Ovary (tissue), 9 donors: ENCODE data around the gene SLC16A4. TPM values are rescaled to one million over a fixed set of nuclear protein-coding genes. Genes with fewer than 3 reads are reported as not detected.

Experiments
- DNase-seq, 5 donors: peaks; one replicate each; pipeline ENCODE4 v3.0.0-alpha.2; 2019 to 2020
- H3K27ac ChIP-seq, 2 donors: fragments of 200-600 bp; one replicate each; pipeline versions ENCODE4 v1.5.1 to v1.8.0; 2019 to 2022
- H3K27me3 ChIP-seq: fragments of 200-600 bp; one replicate; pipeline ENCODE4 v1.8.0; 2022
- H3K36me3 ChIP-seq: fragments of 200-600 bp; sonication (generic); one replicate; pipeline ENCODE4 v1.5.1; 2019
- H3K4me1 ChIP-seq: one replicate; pipeline ENCODE4 v1.8.1; 2013; ENCODE audit warnings: mild to moderate bottlenecking, moderate library complexity; ENCODE audit not compliant: insufficient read depth
- H3K4me3 ChIP-seq: fragments of 200-600 bp; sonication (generic); one replicate; pipeline ENCODE4 v1.5.1; 2017
- H3K9me3 ChIP-seq, 2 donors: fragments of 200-600 bp in 1 of 2; sonication (generic) in 1 of 2; one replicate each; pipeline versions ENCODE4 v1.5.1 to v1.8.1; 2013 to 2019; ENCODE audit warnings: mild to moderate bottlenecking in 1 of 2, moderate library complexity in 1 of 2
- EP300 ChIP-seq: sonication (generic); formaldehyde crosslinking; IDR thresholded peaks from one replicate; pipeline ENCODE4 v1.6.1; 2017; ENCODE audit warnings: antibody characterized with exemption
- POLR2A ChIP-seq: fragments of 450-650 bp; IDR thresholded peaks from one replicate; pipeline ENCODE4 v1.6.1; 2017; ENCODE audit warnings: antibody characterized with exemption, mild to moderate bottlenecking, moderate library complexity
- WGBS, 3 donors: extraction: QIAGEN DNeasy Blood & Tissue Kit in 1 of 3; methylation state at CpG; one replicate each; pipeline versions ENCODE4 v1.1.5 to v1.1.7; 2013 to 2017; 5-methylcytosine and 5-hydroxymethylcytosine counted together
- intact Hi-C, 4 donors: fragments of 100-400 bp; cut with DNase I; formaldehyde crosslinking; loops; one replicate each; pipeline versions ENCODE4 v1.11.0 to v1.15.1; 2022 to 2023
- polyA plus RNA-seq, 2 donors: library from polyadenylated mRNA; stranded (reverse); fragments of 200-250 nt in 1 of 2; fragments of 350-450 nt in 1 of 2; fragmentation: Illumina TruSeq in 1 of 2; extraction: RNeasy Lipid Tissue Mini Kit (QIAGEN cat#74804) in 1 of 2; gene quantifications; one replicate each; pipeline ENCODE4 v1.2.3, GENCODE V29; 2013 to 2014
- total RNA-seq, 7 donors: library from RNA; depleted of rRNA in 2 of 7; stranded (reverse); fragments of >200 nt in 2 of 7; fragmentation: NEBNext Ultra II Directional in 3 of 7; extraction: Animal tissue kit (Norgen Biotek cat#: 25700) in 3 of 7; gene quantifications; one replicate each; pipeline versions ENCODE4 v1.1.0 to v1.2.4, GENCODE V29; 2016 to 2023
- TF ChIP-seq, protein P1 (sequence below), 3 donors: fragments of 450-650 bp in 2 of 3; fragments of 200-600 bp in 1 of 3; IDR thresholded peaks; one replicate each; pipeline versions ENCODE4 v1.5.1 to v1.8.0; 2016 to 2022; ENCODE audit warnings: antibody characterized with exemption in 3 of 3, mild to moderate bottlenecking in 1 of 3
- donor health status: DM: no; HTN: no; CAD: no; lungs with moderate emphysema.
- donor health status: DM: no; HTN: no; CAD: no.
- donor health status: Bipolar disorder and iron deficiency.
- donor health status: DM: yes; HTN: yes; CAD: no.
- donor health status: DM: no; HTN: no; CAD: no.
- donor health status: DM: yes; HTN: yes; CAD: no.

The SLC16A4 gene
- total and polyA plus RNA-seq, 9 donors, result 14.5 to 33.7 (median 23.9) TPM

DNA sequence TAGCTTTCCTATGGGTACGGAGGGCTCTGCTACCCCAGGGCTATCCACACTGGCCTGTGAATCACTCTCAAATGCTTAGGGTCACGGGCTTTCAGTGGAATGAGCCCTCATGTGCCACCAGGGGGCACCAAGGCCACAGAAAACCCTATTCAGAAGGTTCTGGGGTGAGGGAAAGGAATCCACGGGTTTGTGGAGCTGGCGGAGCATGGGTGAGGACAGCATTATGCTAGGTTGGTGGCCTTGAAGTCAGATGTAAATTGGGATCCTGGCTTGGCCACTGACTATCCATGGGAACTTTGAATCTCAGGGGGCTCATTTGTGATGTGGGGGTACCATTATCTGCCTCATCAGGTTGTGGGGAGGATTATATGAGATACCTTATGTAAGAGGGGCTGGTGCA, 21.8 kb upstream of the SLC16A4 start:
- peak overlapping the region; percentile 61 to 76 for H3K27ac ChIP-seq
- 7 to 14% (median 9%) methylated on average over 4 of the region's 4 CpGs for WGBS, 3 donors

DNA sequence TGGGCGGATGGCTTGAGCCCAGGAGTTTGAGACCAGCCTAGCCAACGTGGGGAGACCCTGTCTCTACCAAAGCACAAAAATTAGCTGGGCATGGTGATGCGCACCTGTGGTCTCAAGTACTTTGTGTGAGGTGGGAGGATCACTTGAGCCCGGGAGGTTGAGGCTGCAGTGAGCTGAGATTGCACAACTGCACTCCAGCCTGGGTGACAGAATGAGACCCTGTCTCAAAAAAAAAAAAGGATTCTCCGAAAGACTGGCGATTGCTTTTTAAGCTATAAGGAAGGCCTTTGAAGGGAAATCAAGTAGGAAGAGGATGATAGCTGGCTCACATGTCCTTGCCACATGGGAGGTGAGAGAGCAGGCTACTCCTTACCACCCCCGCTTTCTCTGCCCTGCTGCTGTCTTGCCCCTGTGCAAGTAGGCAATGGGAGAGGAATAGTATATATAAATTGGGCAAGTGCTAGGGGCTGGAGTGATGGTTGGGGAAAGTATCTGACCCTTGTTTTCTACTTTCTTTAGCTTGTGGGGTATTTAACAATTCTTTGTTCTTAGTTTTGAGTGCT, 20.4 kb upstream of the SLC16A4 start:
- Histone ChIP-seq H3K4me3 (no peak overlapping the region), H3K4me1 (peaks cover 16% of the 10 kb centered on the region), H3K36me3 (no peaks in the 10 kb centered on the region), H3K9me3 (no peaks in the 10 kb centered on the region), H3K27ac (no peak overlapping the region), H3K27me3 (no peaks in the 10 kb centered on the region)
- TF ChIP-seq, protein P1, sequence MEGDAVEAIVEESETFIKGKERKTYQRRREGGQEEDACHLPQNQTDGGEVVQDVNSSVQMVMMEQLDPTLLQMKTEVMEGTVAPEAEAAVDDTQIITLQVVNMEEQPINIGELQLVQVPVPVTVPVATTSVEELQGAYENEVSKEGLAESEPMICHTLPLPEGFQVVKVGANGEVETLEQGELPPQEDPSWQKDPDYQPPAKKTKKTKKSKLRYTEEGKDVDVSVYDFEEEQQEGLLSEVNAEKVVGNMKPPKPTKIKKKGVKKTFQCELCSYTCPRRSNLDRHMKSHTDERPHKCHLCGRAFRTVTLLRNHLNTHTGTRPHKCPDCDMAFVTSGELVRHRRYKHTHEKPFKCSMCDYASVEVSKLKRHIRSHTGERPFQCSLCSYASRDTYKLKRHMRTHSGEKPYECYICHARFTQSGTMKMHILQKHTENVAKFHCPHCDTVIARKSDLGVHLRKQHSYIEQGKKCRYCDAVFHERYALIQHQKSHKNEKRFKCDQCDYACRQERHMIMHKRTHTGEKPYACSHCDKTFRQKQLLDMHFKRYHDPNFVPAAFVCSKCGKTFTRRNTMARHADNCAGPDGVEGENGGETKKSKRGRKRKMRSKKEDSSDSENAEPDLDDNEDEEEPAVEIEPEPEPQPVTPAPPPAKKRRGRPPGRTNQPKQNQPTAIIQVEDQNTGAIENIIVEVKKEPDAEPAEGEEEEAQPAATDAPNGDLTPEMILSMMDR (IDR thresholded peaks at IDR 0.05), result no peak
- TF ChIP-seq POLR2A (no peak), EP300 (no peak)
- WGBS, 3 donors, result 80 to 89% (median 83%) methylated on average over 7 of the region's 7 CpGs
- intact Hi-C loops, result loop anchor here in 1 of 4 donors (5.0 kb wide), 1 partner anchor 46 kb away; no protein-coding TSS in a partner anchor
- DNase-seq, result no peak

More for the DNA sequence above, 21.8 kb upstream of the SLC16A4 start:
- no peak for TF ChIP-seq EP300
- peak; percentile 29 for TF ChIP-seq POLR2A
- TF ChIP-seq, protein P1 (IDR thresholded peaks at IDR 0.05), result peak; percentile 68 to 92 (median 91)
- H3K4me3 ChIP-seq, result no peak overlapping the region
- peak; percentile 87 to 93 (median 90) for DNase-seq
- no peaks in the 10 kb centered on the region for H3K27me3 ChIP-seq
- no peaks in the 10 kb centered on the region for H3K36me3 ChIP-seq
- no peaks in the 10 kb centered on the region for H3K9me3 ChIP-seq
- peaks cover 16% of the 10 kb centered on the region for H3K4me1 ChIP-seq
- intact Hi-C loops, result loop anchor here in 3 of 4 donors (2.0 to 5.0 kb wide), 3 partner anchors 44 to 48 kb away; no protein-coding TSS in a partner anchor

DNA sequence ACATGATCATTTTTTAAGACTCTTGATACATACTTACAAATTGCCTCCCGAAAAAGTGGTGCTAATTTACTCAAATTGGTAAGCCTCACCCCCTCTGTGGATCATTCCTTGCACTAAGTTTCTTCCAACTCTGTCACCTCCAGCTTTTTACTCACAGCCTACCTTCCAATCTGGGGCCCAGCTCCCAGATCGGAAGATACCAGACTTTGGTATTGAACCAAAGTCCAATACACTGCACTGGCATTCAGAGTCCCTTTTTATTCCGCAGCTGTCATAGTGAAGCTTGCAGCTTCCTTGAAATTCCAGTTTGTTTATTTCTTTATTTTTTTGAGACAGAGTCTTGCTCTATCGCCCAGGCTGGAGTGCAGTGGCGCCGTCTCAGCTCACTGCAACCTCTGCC, 18.5 kb upstream of the SLC16A4 start:
- 89 to 95% (median 93%) methylated on average over 6 of the region's 6 CpGs for WGBS, 3 donors
- H3K4me1 ChIP-seq, result peaks cover 10% of the 10 kb centered on the region
- H3K9me3 ChIP-seq, result no peaks in the 10 kb centered on the region
- H3K27ac ChIP-seq, result no peak overlapping the region
- no peak for DNase-seq
- H3K4me3 ChIP-seq, result no peak overlapping the region
- intact Hi-C loops, result loop anchor here in 1 of 4 donors (10.0 kb wide), 1 partner anchor 195 kb away; the partner anchor contains the start of gene KCNC4
- no peaks in the 10 kb centered on the region for H3K27me3 ChIP-seq
- H3K36me3 ChIP-seq, result no peaks in the 10 kb centered on the region
- TF ChIP-seq EP300 (no peak), POLR2A (no peak)
- TF ChIP-seq, protein P1 (IDR thresholded peaks at IDR 0.05), result no peak

DNA sequence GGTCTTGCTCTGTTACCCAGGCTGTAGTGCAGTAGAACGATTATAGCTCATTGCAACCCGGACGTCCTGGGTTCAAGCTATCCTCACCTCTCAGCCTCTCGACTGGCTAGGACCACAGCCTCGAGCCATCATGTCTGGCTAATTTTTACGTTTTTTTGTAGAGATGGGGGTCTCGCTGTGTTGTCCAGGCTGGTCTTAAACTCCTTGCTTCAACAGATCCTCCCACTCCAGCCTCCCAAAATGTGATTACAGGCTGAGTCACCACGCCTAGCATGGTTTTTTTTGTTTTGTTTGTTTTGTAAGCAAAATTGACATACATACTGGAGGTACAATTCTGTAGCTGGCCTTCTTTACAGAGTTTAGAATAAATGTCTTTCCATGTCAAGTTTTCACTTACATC, 17.7 kb upstream of the SLC16A4 start:
- TF ChIP-seq EP300 (no peak), POLR2A (no peak)
- TF ChIP-seq, protein P1 (IDR thresholded peaks at IDR 0.05), result no peak
- 83 to 87% (median 84%) methylated on average over 8 of the region's 8 CpGs for WGBS, 3 donors
- Histone ChIP-seq H3K27ac (no peak overlapping the region), H3K36me3 (no peaks in the 10 kb centered on the region), H3K4me1 (peaks cover 6% of the 10 kb centered on the region), H3K27me3 (no peaks in the 10 kb centered on the region), H3K9me3 (no peaks in the 10 kb centered on the region), H3K4me3 (peak overlapping the region; percentile 77)
- intact Hi-C loops, result loop anchor here in 1 of 4 donors (10.0 kb wide), 1 partner anchor 194 kb away; the partner anchor contains the start of gene KCNC4
- DNase-seq, result no peak
